Dedifferentiated amniotic fluid mesenchymal stem cell (primary cell): Measurements from ENCODE around the gene NHERF1.

Experiments
- DNase-seq: peaks from one replicate; pipeline ENCODE4 v3.0.0-alpha.2; 2016; ENCODE audit errors: extremely low spot score

NHERF1 gene

GRCh38 chr17:74749279-74750038, 1.0 kb downstream of the NHERF1 start:
- no peak for DNase-seq

GRCh38 chr17:74750039-74750326, 1.6 kb downstream of the NHERF1 start:
- DNase-seq: no peak

GRCh38 chr17:74750327-74751069, 2.1 kb downstream of the NHERF1 start:
- DNase-seq: no peak

GRCh38 chr17:74752415-74752814, 4.0 kb downstream of the NHERF1 start:
- no peak for DNase-seq

GRCh38 chr17:74752822-74753401, 4.5 kb downstream of the NHERF1 start:
- no peak for DNase-seq

GRCh38 chr17:74754832-74755231, 6.4 kb downstream of the NHERF1 start:
- DNase-seq: no peak

GRCh38 chr17:74755533-74755932, 7.1 kb downstream of the NHERF1 start:
- no peak for DNase-seq

- no peak for DNase-seq
Measured at GRCh38 chr17:74756891-74757290, 8.5 kb downstream of the NHERF1 start.

- DNase-seq: no peak
Measured at GRCh38 chr17:74757502-74757901, 9.1 kb downstream of the NHERF1 start.

GRCh38 chr17:74757931-74758847, 9.8 kb downstream of the NHERF1 start:
- DNase-seq: no peak

- DNase-seq: no peak
Measured at GRCh38 chr17:74758848-74759168, 10.4 kb downstream of the NHERF1 start.

GRCh38 chr17:74759243-74759801, 10.9 kb downstream of the NHERF1 start:
- DNase-seq: no peak

- DNase-seq: no peak
Measured at GRCh38 chr17:74759941-74760340, 11.5 kb downstream of the NHERF1 start.

- no peak for DNase-seq
Measured at GRCh38 chr17:74760404-74761105, 12.1 kb downstream of the NHERF1 start.

GRCh38 chr17:74761419-74761818, 13.0 kb downstream of the NHERF1 start:
- DNase-seq: no peak

GRCh38 chr17:74761931-74762330, 13.5 kb downstream of the NHERF1 start:
- DNase-seq: no peak

- DNase-seq: no peak
Measured at GRCh38 chr17:74763565-74764387, 15.3 kb downstream of the NHERF1 start.

GRCh38 chr17:74764751-74765286, 16.4 kb downstream of the NHERF1 start:
- DNase-seq: no peak

GRCh38 chr17:74766413-74766812, 18.0 kb downstream of the NHERF1 start:
- DNase-seq: no peak

GRCh38 chr17:74767111-74767516, 18.7 kb downstream of the NHERF1 start:
- DNase-seq: no peak
